ENCODE data around the gene PPP1R11. TPM values are rescaled to one million over a fixed set of nuclear protein-coding genes. Genes with fewer than 3 reads are reported as not detected.
A peak's percentile ranks its signal among the peaks of the same experiment; 100 is the strongest.

Gene PPP1R11
- total and polyA plus RNA-seq, 2 of the 13 experiments (the other 11 are each of a cell fraction or from before 2014, with no cell fraction given) = 32.1 to 58.9 TPM

DNA sequence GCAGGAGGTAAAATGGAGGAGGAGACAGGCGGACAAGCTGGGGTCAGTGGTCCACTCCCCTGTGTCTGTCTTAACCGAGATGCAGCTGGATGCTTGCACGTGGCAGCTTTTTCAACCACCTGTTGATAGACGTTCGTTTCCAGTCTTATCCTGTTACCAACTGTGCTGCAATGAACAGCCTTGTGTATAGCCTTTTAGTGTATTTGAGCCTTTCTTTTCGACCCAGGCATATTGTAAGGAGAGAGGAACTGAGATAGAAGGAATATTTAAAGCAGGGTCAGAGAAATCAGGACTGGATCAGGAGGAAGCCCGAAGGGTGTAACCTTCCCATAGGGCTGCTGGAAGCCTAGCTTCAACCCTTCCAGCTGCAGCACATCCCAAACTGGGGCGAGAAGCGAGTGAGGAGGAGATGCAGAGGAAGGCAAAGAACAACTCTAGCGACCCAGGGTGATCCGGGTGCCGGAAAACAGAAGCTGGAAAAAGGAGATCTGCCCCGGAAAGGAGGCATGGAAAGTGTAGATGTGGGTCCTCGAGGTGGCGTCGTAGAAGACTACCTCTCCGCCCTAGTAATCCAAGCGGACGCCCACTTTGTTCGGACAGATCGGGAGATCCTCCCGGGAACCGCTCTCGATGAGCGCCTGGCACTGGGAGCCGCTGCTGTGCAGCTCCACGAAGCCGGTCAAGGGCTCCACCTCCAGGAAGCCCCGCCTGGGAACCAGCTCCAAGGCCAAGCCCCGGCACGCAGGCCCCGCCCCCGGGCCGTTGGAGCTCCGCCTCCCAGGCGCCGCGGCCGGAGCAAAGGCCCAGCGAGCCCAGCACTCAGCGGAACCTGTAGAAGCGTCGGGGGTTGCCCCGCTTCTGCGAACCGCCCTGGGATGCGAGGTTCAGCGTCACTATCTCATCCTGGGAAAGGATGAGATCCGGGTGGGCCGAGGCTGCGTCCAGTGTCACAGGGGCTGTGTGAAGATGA, 34.7 kb downstream of the PPP1R11 start (continued):
- TF ChIP-seq, protein P1, sequence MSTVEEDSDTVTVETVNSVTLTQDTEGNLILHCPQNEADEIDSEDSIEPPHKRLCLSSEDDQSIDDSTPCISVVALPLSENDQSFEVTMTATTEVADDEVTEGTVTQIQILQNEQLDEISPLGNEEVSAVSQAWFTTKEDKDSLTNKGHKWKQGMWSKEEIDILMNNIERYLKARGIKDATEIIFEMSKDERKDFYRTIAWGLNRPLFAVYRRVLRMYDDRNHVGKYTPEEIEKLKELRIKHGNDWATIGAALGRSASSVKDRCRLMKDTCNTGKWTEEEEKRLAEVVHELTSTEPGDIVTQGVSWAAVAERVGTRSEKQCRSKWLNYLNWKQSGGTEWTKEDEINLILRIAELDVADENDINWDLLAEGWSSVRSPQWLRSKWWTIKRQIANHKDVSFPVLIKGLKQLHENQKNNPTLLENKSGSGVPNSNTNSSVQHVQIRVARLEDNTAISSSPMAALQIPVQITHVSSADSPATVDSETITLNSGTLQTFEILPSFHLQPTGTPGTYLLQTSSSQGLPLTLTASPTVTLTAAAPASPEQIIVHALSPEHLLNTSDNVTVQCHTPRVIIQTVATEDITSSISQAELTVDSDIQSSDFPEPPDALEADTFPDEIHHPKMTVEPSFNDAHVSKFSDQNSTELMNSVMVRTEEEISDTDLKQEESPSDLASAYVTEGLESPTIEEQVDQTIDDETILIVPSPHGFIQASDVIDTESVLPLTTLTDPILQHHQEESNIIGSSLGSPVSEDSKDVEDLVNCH (CRISPR knock-in tag; IDR thresholded peaks at IDR 0.05) = no peak
- TF ChIP-seq PHF5A (CRISPR knock-in tag; IDR thresholded peaks at IDR 0.05; ENCODE audit: low read depth, unreplicated experiment) (peak; percentile 53), KLF12 (CRISPR knock-in tag; IDR thresholded peaks at IDR 0.05; ENCODE audit: borderline replicate concordance) (peak; percentile 88), ZNF10 (CRISPR knock-in tag; IDR thresholded peaks at IDR 0.05; ENCODE audit: borderline replicate concordance, low read depth) (0 out of 2 replicates have a peak, but pooled peaks have one; percentile 83), ZNF720 (CRISPR knock-in tag; IDR thresholded peaks at IDR 0.05) (no peak), ZNF788 (CRISPR knock-in tag; IDR thresholded peaks at IDR 0.05; ENCODE audit: borderline replicate concordance) (no peak; the same call in 1 of the 2 replicates), ZFP82 (CRISPR knock-in tag; IDR thresholded peaks at IDR 0.05; ENCODE audit: borderline replicate concordance) (no peak), KAT2B (IDR thresholded peaks at IDR 0.05; ENCODE audit: borderline replicate concordance, low read depth, low read length) (no peak)
- TF ChIP-seq, protein P2, sequence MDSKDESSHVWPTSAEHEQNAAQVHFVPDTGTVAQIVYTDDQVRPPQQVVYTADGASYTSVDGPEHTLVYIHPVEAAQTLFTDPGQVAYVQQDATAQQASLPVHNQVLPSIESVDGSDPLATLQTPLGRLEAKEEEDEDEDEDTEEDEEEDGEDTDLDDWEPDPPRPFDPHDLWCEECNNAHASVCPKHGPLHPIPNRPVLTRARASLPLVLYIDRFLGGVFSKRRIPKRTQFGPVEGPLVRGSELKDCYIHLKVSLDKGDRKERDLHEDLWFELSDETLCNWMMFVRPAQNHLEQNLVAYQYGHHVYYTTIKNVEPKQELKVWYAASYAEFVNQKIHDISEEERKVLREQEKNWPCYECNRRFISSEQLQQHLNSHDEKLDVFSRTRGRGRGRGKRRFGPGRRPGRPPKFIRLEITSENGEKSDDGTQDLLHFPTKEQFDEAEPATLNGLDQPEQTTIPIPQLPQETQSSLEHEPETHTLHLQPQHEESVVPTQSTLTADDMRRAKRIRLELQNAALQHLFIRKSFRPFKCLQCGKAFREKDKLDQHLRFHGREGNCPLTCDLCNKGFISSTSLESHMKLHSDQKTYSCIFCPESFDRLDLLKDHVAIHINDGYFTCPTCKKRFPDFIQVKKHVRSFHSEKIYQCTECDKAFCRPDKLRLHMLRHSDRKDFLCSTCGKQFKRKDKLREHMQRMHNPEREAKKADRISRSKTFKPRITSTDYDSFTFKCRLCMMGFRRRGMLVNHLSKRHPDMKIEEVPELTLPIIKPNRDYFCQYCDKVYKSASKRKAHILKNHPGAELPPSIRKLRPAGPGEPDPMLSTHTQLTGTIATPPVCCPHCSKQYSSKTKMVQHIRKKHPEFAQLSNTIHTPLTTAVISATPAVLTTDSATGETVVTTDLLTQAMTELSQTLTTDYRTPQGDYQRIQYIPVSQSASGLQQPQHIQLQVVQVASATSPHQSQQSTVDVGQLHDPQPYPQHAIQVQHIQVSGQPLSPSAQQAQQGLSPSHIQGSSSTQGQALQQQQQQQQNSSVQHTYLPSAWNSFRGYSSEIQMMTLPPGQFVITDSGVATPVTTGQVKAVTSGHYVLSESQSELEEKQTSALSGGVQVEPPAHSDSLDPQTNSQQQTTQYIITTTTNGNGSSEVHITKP (CRISPR knock-in tag; IDR thresholded peaks at IDR 0.05; ENCODE audit: low read depth) = peak; percentile 97
- TF ChIP-seq, protein P3, sequence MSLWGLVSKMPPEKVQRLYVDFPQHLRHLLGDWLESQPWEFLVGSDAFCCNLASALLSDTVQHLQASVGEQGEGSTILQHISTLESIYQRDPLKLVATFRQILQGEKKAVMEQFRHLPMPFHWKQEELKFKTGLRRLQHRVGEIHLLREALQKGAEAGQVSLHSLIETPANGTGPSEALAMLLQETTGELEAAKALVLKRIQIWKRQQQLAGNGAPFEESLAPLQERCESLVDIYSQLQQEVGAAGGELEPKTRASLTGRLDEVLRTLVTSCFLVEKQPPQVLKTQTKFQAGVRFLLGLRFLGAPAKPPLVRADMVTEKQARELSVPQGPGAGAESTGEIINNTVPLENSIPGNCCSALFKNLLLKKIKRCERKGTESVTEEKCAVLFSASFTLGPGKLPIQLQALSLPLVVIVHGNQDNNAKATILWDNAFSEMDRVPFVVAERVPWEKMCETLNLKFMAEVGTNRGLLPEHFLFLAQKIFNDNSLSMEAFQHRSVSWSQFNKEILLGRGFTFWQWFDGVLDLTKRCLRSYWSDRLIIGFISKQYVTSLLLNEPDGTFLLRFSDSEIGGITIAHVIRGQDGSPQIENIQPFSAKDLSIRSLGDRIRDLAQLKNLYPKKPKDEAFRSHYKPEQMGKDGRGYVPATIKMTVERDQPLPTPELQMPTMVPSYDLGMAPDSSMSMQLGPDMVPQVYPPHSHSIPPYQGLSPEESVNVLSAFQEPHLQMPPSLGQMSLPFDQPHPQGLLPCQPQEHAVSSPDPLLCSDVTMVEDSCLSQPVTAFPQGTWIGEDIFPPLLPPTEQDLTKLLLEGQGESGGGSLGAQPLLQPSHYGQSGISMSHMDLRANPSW (CRISPR knock-in tag; IDR thresholded peaks at IDR 0.05; ENCODE audit: borderline replicate concordance) = peak; percentile 44; the same call in 1 of the 2 replicates
- TF ChIP-seq, protein P4, sequence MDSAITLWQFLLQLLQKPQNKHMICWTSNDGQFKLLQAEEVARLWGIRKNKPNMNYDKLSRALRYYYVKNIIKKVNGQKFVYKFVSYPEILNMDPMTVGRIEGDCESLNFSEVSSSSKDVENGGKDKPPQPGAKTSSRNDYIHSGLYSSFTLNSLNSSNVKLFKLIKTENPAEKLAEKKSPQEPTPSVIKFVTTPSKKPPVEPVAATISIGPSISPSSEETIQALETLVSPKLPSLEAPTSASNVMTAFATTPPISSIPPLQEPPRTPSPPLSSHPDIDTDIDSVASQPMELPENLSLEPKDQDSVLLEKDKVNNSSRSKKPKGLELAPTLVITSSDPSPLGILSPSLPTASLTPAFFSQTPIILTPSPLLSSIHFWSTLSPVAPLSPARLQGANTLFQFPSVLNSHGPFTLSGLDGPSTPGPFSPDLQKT (CRISPR knock-in tag; IDR thresholded peaks at IDR 0.05; ENCODE audit: borderline replicate concordance) = no peak
- TF ChIP-seq, protein P5, sequence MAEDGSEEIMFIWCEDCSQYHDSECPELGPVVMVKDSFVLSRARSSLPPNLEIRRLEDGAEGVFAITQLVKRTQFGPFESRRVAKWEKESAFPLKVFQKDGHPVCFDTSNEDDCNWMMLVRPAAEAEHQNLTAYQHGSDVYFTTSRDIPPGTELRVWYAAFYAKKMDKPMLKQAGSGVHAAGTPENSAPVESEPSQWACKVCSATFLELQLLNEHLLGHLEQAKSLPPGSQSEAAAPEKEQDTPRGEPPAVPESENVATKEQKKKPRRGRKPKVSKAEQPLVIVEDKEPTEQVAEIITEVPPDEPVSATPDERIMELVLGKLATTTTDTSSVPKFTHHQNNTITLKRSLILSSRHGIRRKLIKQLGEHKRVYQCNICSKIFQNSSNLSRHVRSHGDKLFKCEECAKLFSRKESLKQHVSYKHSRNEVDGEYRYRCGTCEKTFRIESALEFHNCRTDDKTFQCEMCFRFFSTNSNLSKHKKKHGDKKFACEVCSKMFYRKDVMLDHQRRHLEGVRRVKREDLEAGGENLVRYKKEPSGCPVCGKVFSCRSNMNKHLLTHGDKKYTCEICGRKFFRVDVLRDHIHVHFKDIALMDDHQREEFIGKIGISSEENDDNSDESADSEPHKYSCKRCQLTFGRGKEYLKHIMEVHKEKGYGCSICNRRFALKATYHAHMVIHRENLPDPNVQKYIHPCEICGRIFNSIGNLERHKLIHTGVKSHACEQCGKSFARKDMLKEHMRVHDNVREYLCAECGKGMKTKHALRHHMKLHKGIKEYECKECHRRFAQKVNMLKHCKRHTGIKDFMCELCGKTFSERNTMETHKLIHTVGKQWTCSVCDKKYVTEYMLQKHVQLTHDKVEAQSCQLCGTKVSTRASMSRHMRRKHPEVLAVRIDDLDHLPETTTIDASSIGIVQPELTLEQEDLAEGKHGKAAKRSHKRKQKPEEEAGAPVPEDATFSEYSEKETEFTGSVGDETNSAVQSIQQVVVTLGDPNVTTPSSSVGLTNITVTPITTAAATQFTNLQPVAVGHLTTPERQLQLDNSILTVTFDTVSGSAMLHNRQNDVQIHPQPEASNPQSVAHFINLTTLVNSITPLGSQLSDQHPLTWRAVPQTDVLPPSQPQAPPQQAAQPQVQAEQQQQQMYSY (CRISPR knock-in tag; IDR thresholded peaks at IDR 0.05) = no peak; the same call in none of the 2 replicates
